SK-N-SH (cell line): ENCODE results near the gene CD164L2. TPM values are rescaled to one million over a fixed set of nuclear protein-coding genes. Genes with fewer than 3 reads are reported as not detected.

Experiments used
- CTCF ChIA-PET: fragments of 300-600, 350-600 bp; formaldehyde crosslinking; extraction: SDS; loops from one replicate; lab custom pipeline; 2021; lab: Yijun Ruan, JAX
- POLR2A ChIA-PET: fragments of 350-600 bp; sonication (Branson Sonifier 250); formaldehyde crosslinking; extraction: SDS; loops from one replicate; lab custom pipeline; 2020; ENCODE audit warnings: antibody characterized with exemption, inconsistent platforms; lab: Yijun Ruan, JAX
- DNase-seq: peaks from one replicate; pipeline ENCODE4 v3.0.0; 2012
- H2AFZ ChIP-seq: fragments of 200-600 bp; sonication (generic); 2 replicates; pipeline ENCODE4 v1.8.1; 2016; ENCODE audit warnings: antibody characterized with exemption, mild to moderate bottlenecking, low read depth
- H3F3A ChIP-seq: fragments of 200-600 bp; sonication (generic); replicated peaks from 2 replicates; pipeline ENCODE3; 2016; ENCODE audit warnings: antibody characterized with exemption, mild to moderate bottlenecking; ENCODE audit not compliant: insufficient read depth
- H3K27ac ChIP-seq, 2 experiments: fragments of 200-500 bp in 1 of 2; fragments of 200-600 bp in 1 of 2; sonication (Bioruptor generic) in 1 of 2; sonication (generic), shearing (Covaris generic) in 1 of 2; 2 replicates each; pipeline versions ENCODE4 v1.5.1 to v1.6.1; 2014 to 2016; ENCODE audit warnings: low read depth in 2 of 2, inconsistent platforms in 1 of 2, low read length in 1 of 2, mild to moderate bottlenecking in 1 of 2, mixed read lengths in 1 of 2
- H3K27me3 ChIP-seq: fragments of 200-600 bp; sonication (generic), shearing (Covaris generic); 2 replicates; pipeline ENCODE4 v1.6.1; 2016; ENCODE audit warnings: mixed run types; ENCODE audit not compliant: insufficient read depth
- H3K36me3 ChIP-seq, 2 experiments: fragments of 200-500 bp in 1 of 2; fragments of 200-600 bp in 1 of 2; sonication (Bioruptor generic) in 1 of 2; sonication (generic) in 1 of 2; replicated peaks in 1 of 2; 2 replicates each; pipeline versions ENCODE3 to v1.5.1; 2014 to 2016; ENCODE audit warnings: low read length in 1 of 2, mild to moderate bottlenecking in 1 of 2; ENCODE audit not compliant: insufficient read depth in 2 of 2, control insufficient read depth in 1 of 2
- H3K4me1 ChIP-seq, 2 experiments: fragments of 200-500 bp in 1 of 2; fragments of 200-600 bp in 1 of 2; sonication (Bioruptor generic) in 1 of 2; sonication (generic), shearing (Covaris generic) in 1 of 2; 2 replicates each; pipeline versions ENCODE4 v1.5.1 to v1.6.1; 2014 to 2016; ENCODE audit warnings: low read depth in 1 of 2, low read length in 1 of 2, mixed run types in 1 of 2; ENCODE audit not compliant: insufficient read depth in 2 of 2, control insufficient read depth in 1 of 2
- H3K4me2 ChIP-seq: fragments of 200-600 bp; sonication (generic), shearing (Covaris generic); 2 replicates; pipeline ENCODE4 v1.6.1; 2017; ENCODE audit warnings: mixed run types
- H3K4me3 ChIP-seq, 2 experiments: fragments of 200-500 bp in 1 of 2; fragments of 200-600 bp in 1 of 2; sonication (Bioruptor generic) in 1 of 2; sonication (generic), shearing (Covaris generic) in 1 of 2; 2 replicates each; pipeline versions ENCODE4 v1.5.1 to v1.8.1; 2014 to 2016; ENCODE audit warnings: low read depth in 2 of 2, inconsistent platforms in 1 of 2, low read length in 1 of 2, mild to moderate bottlenecking in 1 of 2, mixed read lengths in 1 of 2, moderate library complexity in 1 of 2
- H3K79me2 ChIP-seq: fragments of 200-600 bp; sonication (generic); 2 replicates; pipeline ENCODE4 v1.8.1; 2017; ENCODE audit warnings: mild to moderate bottlenecking; ENCODE audit not compliant: insufficient read depth
- H3K9ac ChIP-seq: fragments of 200-600 bp; sonication (generic); 2 replicates; pipeline ENCODE4 v1.6.1; 2017; ENCODE audit warnings: mixed run types
- H3K9me2 ChIP-seq: fragments of 200-600 bp; sonication (generic); 2 replicates; pipeline ENCODE4 v1.6.1; 2017; ENCODE audit warnings: mixed run types
- H3K9me3 ChIP-seq: fragments of 200-600 bp; sonication (generic); 2 replicates; pipeline ENCODE4 v1.6.1; 2017; ENCODE audit warnings: mixed run types, mild to moderate bottlenecking, moderate library complexity
- H4K20me1 ChIP-seq: fragments of 200-600 bp; sonication (generic); 2 replicates; pipeline ENCODE4 v1.6.1; 2017; ENCODE audit warnings: mild to moderate bottlenecking, mixed run types; ENCODE audit not compliant: insufficient read depth
- ELF1 ChIP-seq: IDR thresholded peaks from 2 replicates; pipeline ENCODE4 v1.4.0; 2012
- EP300 ChIP-seq, 2 experiments: IDR thresholded peaks; 2 replicates each; pipeline versions ENCODE4 v1.4.0 to v1.6.1; 2012; ENCODE audit warnings: borderline replicate concordance in 1 of 2, low read depth in 1 of 2, low read length in 1 of 2
- EZH2phosphoT487 ChIP-seq: fragments of 200-600 bp; sonication (generic); IDR thresholded peaks from 2 replicates; pipeline ENCODE4 v1.6.1; 2017; ENCODE audit warnings: low read depth, mixed run types, mild to moderate bottlenecking, antibody characterized with exemption, moderate library complexity, borderline replicate concordance
- FOXJ3 ChIP-seq: sonication (generic); formaldehyde crosslinking; IDR thresholded peaks from 2 replicates; pipeline ENCODE4 v1.5.1; 2020; ENCODE audit warnings: mild to moderate bottlenecking, missing genetic modification reagents
- GABPA ChIP-seq: IDR thresholded peaks from 2 replicates; pipeline ENCODE4 v1.4.0; 2012; ENCODE audit warnings: low read depth, mild to moderate bottlenecking
- MEF2A ChIP-seq: IDR thresholded peaks from 2 replicates; pipeline ENCODE4 v1.4.0; 2012; ENCODE audit warnings: low read depth, borderline replicate concordance
- NFIC ChIP-seq: IDR thresholded peaks from 2 replicates; pipeline ENCODE4 v1.4.0; 2012; ENCODE audit warnings: borderline replicate concordance
- POLR2AphosphoS5 ChIP-seq: IDR thresholded peaks from 2 replicates; pipeline ENCODE4 v1.6.1; 2012; ENCODE audit warnings: low read depth, low read length
- RCOR1 ChIP-seq: fragments of 150-350 bp; IDR thresholded peaks from 2 replicates; pipeline ENCODE4 v1.6.1; 2017; ENCODE audit warnings: antibody characterized with exemption, low read length
- REST ChIP-seq: IDR thresholded peaks from 2 replicates; pipeline ENCODE4 v1.6.1; 2012; ENCODE audit warnings: mild to moderate bottlenecking, low read depth, low read length, moderate library complexity
- RFX5 ChIP-seq: IDR thresholded peaks from 2 replicates; pipeline ENCODE4 v1.6.1; 2012; ENCODE audit warnings: mild to moderate bottlenecking, improper control_type of control experiment, low read length
- SIN3A ChIP-seq: IDR thresholded peaks from 2 replicates; pipeline ENCODE4 v1.6.1; 2012; ENCODE audit warnings: low read depth, mild to moderate bottlenecking, low read length, moderate library complexity, borderline replicate concordance
- TAF1 ChIP-seq: IDR thresholded peaks from 2 replicates; pipeline ENCODE4 v1.6.1; 2012; ENCODE audit warnings: low read depth, mild to moderate bottlenecking, low read length, moderate library complexity, borderline replicate concordance
- TEAD4 ChIP-seq: IDR thresholded peaks from 2 replicates; pipeline ENCODE4 v1.4.0; 2012; ENCODE audit warnings: mild to moderate bottlenecking, borderline replicate concordance; ENCODE audit not compliant: insufficient read depth
- YY1 ChIP-seq: IDR thresholded peaks from 2 replicates; pipeline ENCODE4 v1.4.0; 2012; ENCODE audit warnings: low read depth, mild to moderate bottlenecking
- WGBS: methylation state at CpG from one replicate; pipeline ENCODE4 v1.1.6; 2017; ENCODE audit warnings: low lambda C conversion rate; 5-methylcytosine and 5-hydroxymethylcytosine counted together
- polyA plus RNA-seq, 3 experiments: library from polyadenylated mRNA; depleted of rRNA; stranded (reverse); fragments of >200 nt; gene quantifications; 2 replicates each; pipeline ENCODE4 v1.2.3, GENCODE V29; 2012
- TF ChIP-seq, protein P1 (sequence below): IDR thresholded peaks from 2 replicates; pipeline ENCODE4; 2012
- TF ChIP-seq, protein P2 (sequence below): IDR thresholded peaks from 2 replicates; pipeline ENCODE4 v1.4.0; 2012; ENCODE audit warnings: low read depth, borderline replicate concordance
- TF ChIP-seq, protein P3 (sequence below): IDR thresholded peaks from 2 replicates; pipeline ENCODE4 v1.4.0; 2012; ENCODE audit warnings: low read depth, borderline replicate concordance

Gene CD164L2
- polyA plus RNA-seq, 1 of the 3 experiments (the other 2 are of a cell fraction): 0.05 TPM

DNA sequence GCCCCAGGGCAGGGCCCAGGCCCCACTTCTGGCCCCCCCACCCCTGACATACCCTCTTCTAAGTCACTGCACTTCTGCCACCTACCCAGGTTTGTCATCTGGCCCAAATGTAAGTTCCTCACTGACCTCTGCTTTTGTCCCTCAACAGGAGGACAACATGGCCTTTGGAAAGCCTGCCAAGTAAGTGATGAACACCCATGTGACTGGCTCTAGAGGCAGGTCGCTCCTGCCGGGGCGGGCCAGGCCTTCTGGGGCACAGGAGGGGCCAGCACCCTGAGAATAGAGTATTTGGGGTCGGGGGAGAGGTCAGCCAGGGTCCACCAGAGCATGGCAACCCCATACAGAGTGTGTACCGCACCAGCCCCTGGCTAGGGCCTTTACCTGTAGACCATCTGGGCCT lies 51.2 kb downstream of the CD164L2 start:
- no peaks in the 10 kb centered on the region for H3K27me3 ChIP-seq
- peaks cover 41% of the 10 kb centered on the region for H3K79me2 ChIP-seq
- H3K4me1 ChIP-seq: no peaks in the 10 kb centered on the region
- H3K9me2 ChIP-seq: no peaks in the 10 kb centered on the region
- DNase-seq: no peak
- 100% methylated on average over 5 of the region's 5 CpGs for WGBS
- CTCF ChIA-PET: interaction anchor here (0.7 to 7.4 kb wide), 25 partner anchors 9 to 275 kb away, joined by 3 to 85 read pairs (median 5); partner anchors contain the start of genes CD164L2, MAP3K6 and TMEM222
- no peak overlapping the region for H2AFZ ChIP-seq
- peaks cover 4 to 68% of the 10 kb centered on the region in 2 experiments for H3K36me3 ChIP-seq
- no peaks in the 10 kb centered on the region for H3F3A ChIP-seq
- POLR2A ChIA-PET: no interaction called here
- H3K9me3 ChIP-seq: no peaks in the 10 kb centered on the region
- no peak overlapping the region for H3K4me3 ChIP-seq
- peaks cover 17% of the 10 kb centered on the region; the same call in 1 of the 2 replicates for H4K20me1 ChIP-seq
- TF ChIP-seq REST (no peak), FOXJ3 (CRISPR knock-in tag) (no peak), NFIC (no peak), MEF2A (no peak), ELF1 (no peak), RFX5 (no peak), EP300 (IDR thresholded peaks at IDR 0.05; ENCODE audit: borderline replicate concordance in 1 of 2, low read depth in 1 of 2, low read length in 1 of 2) (no peak), RCOR1 (no peak), TAF1 (no peak), POLR2AphosphoS5 (no peak), TEAD4 (no peak), YY1 (no peak), GABPA (no peak), EZH2phosphoT487 (no peak), SIN3A (no peak)
- TF ChIP-seq, protein P1, sequence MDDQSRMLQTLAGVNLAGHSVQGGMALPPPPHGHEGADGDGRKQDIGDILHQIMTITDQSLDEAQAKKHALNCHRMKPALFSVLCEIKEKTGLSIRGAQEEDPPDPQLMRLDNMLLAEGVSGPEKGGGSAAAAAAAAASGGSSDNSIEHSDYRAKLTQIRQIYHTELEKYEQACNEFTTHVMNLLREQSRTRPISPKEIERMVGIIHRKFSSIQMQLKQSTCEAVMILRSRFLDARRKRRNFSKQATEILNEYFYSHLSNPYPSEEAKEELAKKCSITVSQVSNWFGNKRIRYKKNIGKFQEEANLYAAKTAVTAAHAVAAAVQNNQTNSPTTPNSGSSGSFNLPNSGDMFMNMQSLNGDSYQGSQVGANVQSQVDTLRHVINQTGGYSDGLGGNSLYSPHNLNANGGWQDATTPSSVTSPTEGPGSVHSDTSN: no peak
- TF ChIP-seq, protein P2, sequence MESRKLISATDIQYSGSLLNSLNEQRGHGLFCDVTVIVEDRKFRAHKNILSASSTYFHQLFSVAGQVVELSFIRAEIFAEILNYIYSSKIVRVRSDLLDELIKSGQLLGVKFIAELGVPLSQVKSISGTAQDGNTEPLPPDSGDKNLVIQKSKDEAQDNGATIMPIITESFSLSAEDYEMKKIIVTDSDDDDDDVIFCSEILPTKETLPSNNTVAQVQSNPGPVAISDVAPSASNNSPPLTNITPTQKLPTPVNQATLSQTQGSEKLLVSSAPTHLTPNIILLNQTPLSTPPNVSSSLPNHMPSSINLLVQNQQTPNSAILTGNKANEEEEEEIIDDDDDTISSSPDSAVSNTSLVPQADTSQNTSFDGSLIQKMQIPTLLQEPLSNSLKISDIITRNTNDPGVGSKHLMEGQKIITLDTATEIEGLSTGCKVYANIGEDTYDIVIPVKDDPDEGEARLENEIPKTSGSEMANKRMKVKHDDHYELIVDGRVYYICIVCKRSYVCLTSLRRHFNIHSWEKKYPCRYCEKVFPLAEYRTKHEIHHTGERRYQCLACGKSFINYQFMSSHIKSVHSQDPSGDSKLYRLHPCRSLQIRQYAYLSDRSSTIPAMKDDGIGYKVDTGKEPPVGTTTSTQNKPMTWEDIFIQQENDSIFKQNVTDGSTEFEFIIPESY: no peak
- TF ChIP-seq, protein P3, sequence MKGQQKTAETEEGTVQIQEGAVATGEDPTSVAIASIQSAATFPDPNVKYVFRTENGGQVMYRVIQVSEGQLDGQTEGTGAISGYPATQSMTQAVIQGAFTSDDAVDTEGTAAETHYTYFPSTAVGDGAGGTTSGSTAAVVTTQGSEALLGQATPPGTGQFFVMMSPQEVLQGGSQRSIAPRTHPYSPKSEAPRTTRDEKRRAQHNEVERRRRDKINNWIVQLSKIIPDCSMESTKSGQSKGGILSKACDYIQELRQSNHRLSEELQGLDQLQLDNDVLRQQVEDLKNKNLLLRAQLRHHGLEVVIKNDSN: no peak
- H3K4me2 ChIP-seq: no peak overlapping the region
- H3K9ac ChIP-seq: no peak overlapping the region
- no peak overlapping the region; a peak in 1 of 4 replicates for H3K27ac ChIP-seq
